HEK293T (cell line): ENCODE results near the gene SLC66A1.

Source experiments
- CTCF ChIA-PET: fragments of 350-600 bp; formaldehyde crosslinking; extraction: SDS; loops from one replicate; lab custom pipeline; 2021; ENCODE audit warnings: antibody characterized with exemption, inconsistent platforms; lab: Yijun Ruan, JAX
- POLR2A ChIA-PET: fragments of 350-600 bp; formaldehyde crosslinking; extraction: SDS; loops from one replicate; lab custom pipeline; 2020; ENCODE audit warnings: antibody characterized with exemption, inconsistent platforms; lab: Yijun Ruan, JAX
- DNase-seq: peaks from one replicate; pipeline ENCODE4 v3.0.0; 2012; ENCODE audit warnings: mixed read lengths; ENCODE audit errors: extremely low spot score
- ARNT ChIP-seq: fragments of 450-650 bp; IDR thresholded peaks from 2 replicates; pipeline ENCODE4 v1.6.1; 2017; ENCODE audit warnings: mild to moderate bottlenecking
- BHLHE40 ChIP-seq: fragments of 450-650 bp; IDR thresholded peaks from 2 replicates; pipeline ENCODE4 v1.6.1; 2016; ENCODE audit warnings: mild to moderate bottlenecking, moderate library complexity, borderline replicate concordance
- CTBP1 ChIP-seq: fragments of 450-650 bp; IDR thresholded peaks from 2 replicates; pipeline ENCODE4 v1.6.1; 2016; ENCODE audit warnings: borderline replicate concordance
- ELF4 ChIP-seq: fragments of 450-650 bp; IDR thresholded peaks from 2 replicates; pipeline ENCODE4 v1.6.1; 2017; ENCODE audit warnings: antibody characterized with exemption
- FOXA1 ChIP-seq: fragments of 450-650 bp; IDR thresholded peaks from 2 replicates; pipeline ENCODE4 v1.6.1; 2016; ENCODE audit warnings: mild to moderate bottlenecking
- FOXK2 ChIP-seq: fragments of 450-650 bp; IDR thresholded peaks from 2 replicates; pipeline ENCODE4 v1.6.1; 2016; ENCODE audit warnings: mild to moderate bottlenecking
- FOXM1 ChIP-seq: fragments of 450-650 bp; IDR thresholded peaks from 2 replicates; pipeline ENCODE4 v1.6.1; 2017; ENCODE audit warnings: mild to moderate bottlenecking, borderline replicate concordance
- HDGF ChIP-seq: fragments of 450-650 bp; IDR thresholded peaks from 2 replicates; pipeline ENCODE4 v1.6.1; 2017; ENCODE audit warnings: antibody characterized with exemption, borderline replicate concordance
- L3MBTL2 ChIP-seq: fragments of 450-650 bp; conservative IDR thresholded peaks from 2 replicates; pipeline ENCODE4 v1.6.1; 2016; ENCODE audit warnings: mild to moderate bottlenecking
- LEF1 ChIP-seq: fragments of 450-650 bp; IDR thresholded peaks from 2 replicates; pipeline ENCODE4 v1.6.1; 2017; ENCODE audit warnings: mild to moderate bottlenecking, borderline replicate concordance
- NFRKB ChIP-seq: fragments of 450-650 bp; IDR thresholded peaks from 2 replicates; pipeline ENCODE4 v1.6.1; 2016; ENCODE audit warnings: mild to moderate bottlenecking, moderate library complexity
- PKNOX1 ChIP-seq: fragments of 450-650 bp; IDR thresholded peaks from 2 replicates; pipeline ENCODE4 v1.6.1; 2016
- SP1 ChIP-seq: fragments of 450-650 bp; IDR thresholded peaks from 2 replicates; pipeline ENCODE4 v1.6.1; 2017
- SUZ12 ChIP-seq: fragments of 450-650 bp; IDR thresholded peaks from 2 replicates; pipeline ENCODE4 v1.6.1; 2016; ENCODE audit warnings: mild to moderate bottlenecking
- TARDBP ChIP-seq: fragments of 450-650 bp; IDR thresholded peaks from 2 replicates; pipeline ENCODE4 v1.6.1; 2016
- ZNF384 ChIP-seq: fragments of 450-650 bp; IDR thresholded peaks from 2 replicates; pipeline ENCODE4 v1.6.1; 2016

SLC66A1 gene

GRCh38 chr1:19322481-19322880, 10.4 kb downstream of the SLC66A1 start:
- ChIA-PET CTCF (no interaction called here), POLR2A (interaction anchor here (1.8 kb wide), 1 partner anchor 10 kb away, joined by 6 read pairs; the partner anchor contains the start of genes AKR7A2 and SLC66A1)
- DNase-seq = no peak
- TF ChIP-seq PKNOX1 (no peak), TARDBP (no peak), LEF1 (no peak), HDGF (no peak), FOXA1 (no peak), L3MBTL2 (no peak), FOXK2 (no peak), ARNT (no peak), SP1 (no peak), CTBP1 (no peak), BHLHE40 (no peak), SUZ12 (no peak), NFRKB (no peak), ZNF384 (no peak), ELF4 (no peak)

GRCh38 chr1:19323987-19324664, 12.0 kb downstream of the SLC66A1 start:
- ChIA-PET POLR2A (no interaction called here), CTCF (no interaction called here)
- no peak for DNase-seq
- TF ChIP-seq FOXM1 (no peak), ARNT (no peak), TARDBP (no peak), CTBP1 (no peak), ELF4 (no peak), L3MBTL2 (no peak), NFRKB (no peak), SP1 (no peak), ZNF384 (no peak), LEF1 (no peak), SUZ12 (no peak), FOXK2 (no peak), PKNOX1 (no peak), HDGF (no peak), BHLHE40 (no peak), FOXA1 (no peak)

DNA sequence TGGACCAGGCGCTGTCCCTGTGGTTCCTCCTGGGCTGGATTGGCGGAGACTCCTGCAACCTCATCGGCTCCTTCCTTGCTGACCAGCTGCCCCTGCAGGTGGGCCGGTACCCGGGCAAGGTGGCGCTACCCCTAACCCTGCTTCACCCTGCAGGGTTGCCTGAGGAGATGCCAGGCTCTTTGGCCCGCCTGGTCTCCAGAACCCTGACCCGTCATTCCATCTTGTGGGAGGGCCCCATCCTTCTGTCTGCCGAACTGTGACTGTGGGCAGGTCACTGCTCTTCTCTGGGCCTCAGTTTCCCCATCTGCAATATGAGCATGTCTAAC, 12.5 kb downstream of the SLC66A1 start:
- no peak for TF ChIP-seq ZNF384
- no peak for TF ChIP-seq ARNT
- no peak for TF ChIP-seq ELF4
- TF ChIP-seq PKNOX1 = no peak
- TF ChIP-seq L3MBTL2 = no peak
- TF ChIP-seq NFRKB = no peak
- TF ChIP-seq FOXK2 = no peak
- no peak for TF ChIP-seq SUZ12
- no peak for TF ChIP-seq LEF1
- no peak for TF ChIP-seq FOXM1
- TF ChIP-seq HDGF = no peak
- TF ChIP-seq CTBP1 = no peak
- ChIA-PET CTCF (no interaction called here), POLR2A (no interaction called here)
- no peak for DNase-seq

- POLR2A ChIA-PET = no interaction called here
- TF ChIP-seq TARDBP = no peak
- TF ChIP-seq HDGF = no peak
- no peak for DNase-seq
- CTCF ChIA-PET = no interaction called here
These were observed 13.3 kb downstream of the SLC66A1 start for GRCh38 chr1:19325368-19325957.

GRCh38 chr1:19325958-19326747, 14.0 kb downstream of the SLC66A1 start:
- TF ChIP-seq BHLHE40 = no peak
- TF ChIP-seq ARNT = no peak
- no peak for TF ChIP-seq FOXM1
- TF ChIP-seq TARDBP = no peak
- no peak for TF ChIP-seq FOXK2
- no peak for TF ChIP-seq SUZ12
- TF ChIP-seq ZNF384 = no peak
- TF ChIP-seq SP1 = no peak
- TF ChIP-seq HDGF = no peak
- TF ChIP-seq CTBP1 = no peak
- TF ChIP-seq PKNOX1 = no peak
- TF ChIP-seq NFRKB = no peak
- no peak for TF ChIP-seq L3MBTL2
- no peak for TF ChIP-seq FOXA1
- no peak for TF ChIP-seq ELF4
- TF ChIP-seq LEF1 = no peak
- CTCF ChIA-PET = no interaction called here
- POLR2A ChIA-PET = no interaction called here
- DNase-seq = no peak
